Measurements from ENCODE around the gene SV2B.

The SV2B gene

GRCh38 chr15:91104111-91104510 is 4.1 kb downstream of the SV2B start:
- no peak for DNase-seq

- no peak for DNase-seq
Measured at GRCh38 chr15:91108421-91108820, 8.4 kb downstream of the SV2B start.

GRCh38 chr15:91109885-91110284 is 9.8 kb downstream of the SV2B start:
- DNase-seq: no peak

- DNase-seq: no peak
Measured at GRCh38 chr15:91110407-91110806, 10.3 kb downstream of the SV2B start.

- DNase-seq: no peak
Measured at GRCh38 chr15:91113030-91113429, 13.0 kb downstream of the SV2B start.

- no peak for DNase-seq
Measured at GRCh38 chr15:91114301-91114700, 14.2 kb downstream of the SV2B start.

GRCh38 chr15:91116113-91117067 is 16.3 kb downstream of the SV2B start:
- no peak for DNase-seq

GRCh38 chr15:91117375-91117774 is 17.3 kb downstream of the SV2B start:
- DNase-seq: no peak

- no peak for DNase-seq
Measured at GRCh38 chr15:91118817-91119590, 18.9 kb downstream of the SV2B start.

GRCh38 chr15:91122296-91122695 is 22.2 kb downstream of the SV2B start:
- DNase-seq: no peak

- DNase-seq: no peak
Measured at GRCh38 chr15:91124132-91124531, 24.1 kb downstream of the SV2B start.

- no peak for DNase-seq
Measured at GRCh38 chr15:91125162-91125561, 25.1 kb downstream of the SV2B start.

- DNase-seq: no peak
Measured at GRCh38 chr15:91126080-91126479, 26.0 kb downstream of the SV2B start.

- DNase-seq: no peak
Measured at GRCh38 chr15:91127236-91127955, 27.3 kb downstream of the SV2B start.

- no peak for DNase-seq
Measured at GRCh38 chr15:91128016-91128415, 28.0 kb downstream of the SV2B start.

GRCh38 chr15:91129436-91129835 is 29.4 kb downstream of the SV2B start:
- no peak for DNase-seq

- DNase-seq: no peak
Measured at GRCh38 chr15:91132079-91132478, 32.0 kb downstream of the SV2B start.

- DNase-seq: no peak
Measured at GRCh38 chr15:91133511-91133910, 33.5 kb downstream of the SV2B start.

- no peak for DNase-seq
Measured at GRCh38 chr15:91135201-91136130, 35.4 kb downstream of the SV2B start.

GRCh38 chr15:91136386-91136923 is 36.4 kb downstream of the SV2B start:
- DNase-seq: no peak

GRCh38 chr15:91140601-91141000 is 40.5 kb downstream of the SV2B start:
- no peak for DNase-seq

- DNase-seq: no peak
Measured at GRCh38 chr15:91141097-91141496, 41.0 kb downstream of the SV2B start.

All from GDM1 (cell line).